ENCODE measurements around the gene NCK2. TPM values are rescaled to one million over a fixed set of nuclear protein-coding genes. Genes with fewer than 3 reads are reported as not detected.

Gene NCK2
- total RNA-seq, 1 experiment from 2014 or later, result 26.7 TPM

- Histone ChIP-seq H3K4me1 (ENCODE audit: control insufficient read depth in 1 of 2, insufficient read depth in 2 of 2, low read length in 2 of 2) (no peaks in the 10 kb centered on the region), H3K36me3 (ENCODE audit: control insufficient read depth in 1 of 2, insufficient read depth in 2 of 2, low read length in 2 of 2) (peaks cover 0 to 3% of the 10 kb centered on the region in 2 experiments; a peak in 1 of 4 replicates), H3K9me3 (ENCODE audit: control insufficient read depth in 1 of 2, insufficient read depth in 1 of 2, low read depth in 1 of 2, low read length in 2 of 2) (no peaks in the 10 kb centered on the region), H2AFZ (ENCODE audit: low read depth, low read length, poor library complexity, severe bottlenecking) (no peak overlapping the region), H3K4me3 (replicated peaks in 1 of 2; ENCODE audit: low read depth in 1 of 2, low read length in 2 of 2) (no peak overlapping the region), H3K4me2 (ENCODE audit: low read length) (no peak overlapping the region), H3K9me2 (ENCODE audit: insufficient read depth) (no peaks in the 10 kb centered on the region), H3K27ac (ENCODE audit: low read depth, low read length) (no peak overlapping the region), H3K9ac (ENCODE audit: low read length) (no peak overlapping the region), H4K20me1 (ENCODE audit: insufficient read depth) (no peaks in the 10 kb centered on the region), H3K27me3 (ENCODE audit: insufficient read depth, low read length) (no peaks in the 10 kb centered on the region), H3K79me2 (ENCODE audit: insufficient read depth, low read length) (peaks cover 9% of the 10 kb centered on the region; the same call in 1 of the 2 replicates)
- no peak for ATAC-seq
- intact Hi-C loops (cut with micrococcal nuclease), result no loop called here
- ChIA-PET CTCF (no interaction called here), POLR2A (no interaction called here), RAD21 (ENCODE audit: low non-redundant PET in 1 of 2, low total read pairs in 2 of 2, uncharacterized antibody in 2 of 2, unreplicated experiment in 2 of 2) (no interaction called here)
- no TSS peak for BruUV-seq (replicated peaks)
- TF ChIP-seq ATF3 (IDR thresholded peaks at IDR 0.05) (no peak), TCF7L2 (IDR thresholded peaks at IDR 0.05; ENCODE audit: borderline replicate concordance, extremely low read depth, insufficient read depth, insufficient read length) (no peak), EGR1 (IDR thresholded peaks at IDR 0.05; ENCODE audit: low read depth) (no peak), YY1 (IDR thresholded peaks at IDR 0.05; ENCODE audit: extremely low read depth, insufficient replicate concordance, low read depth, low read length) (no peak), JUND (IDR thresholded peaks at IDR 0.05) (no peak), MAX (IDR thresholded peaks at IDR 0.05) (no peak), REST (IDR thresholded peaks at IDR 0.05; ENCODE audit: low read depth) (no peak), CTCF (IDR thresholded peaks at IDR 0.05 in 2 of 3, conservative IDR thresholded peaks at IDR 0.05 in 1 of 3; ENCODE audit: borderline replicate concordance in 1 of 3, insufficient read depth in 1 of 3, low read depth in 2 of 3, low read length in 2 of 3) (no peak), SRF (IDR thresholded peaks at IDR 0.05; ENCODE audit: low read depth) (no peak), CEBPB (IDR thresholded peaks at IDR 0.05; ENCODE audit: low read depth) (no peak), ZBTB33 (IDR thresholded peaks at IDR 0.05; ENCODE audit: extremely low read depth, insufficient replicate concordance, low read length) (no peak)
- DNase-seq (ENCODE audit: low read depth, low spot score), result no peak
Observed at GRCh38 chr2:105813405-105813804, 68.7 kb downstream of the NCK2 start.
